ENCODE measurements around the gene TTC36. TPM values are rescaled to one million over a fixed set of nuclear protein-coding genes. Genes with fewer than 3 reads are reported as not detected.
A peak's percentile ranks its signal among the peaks of the same experiment; 100 is the strongest.
"Not testable (repeated sequence)": the region's sequence is repeated elsewhere in the genome, so short reads cannot be mapped to it uniquely, and the experiment has no call there.

Gene TTC36
- total and polyA plus RNA-seq, 7 donors: 0.09 to 1.2 (median 0.54) TPM; not detected in 2

DNA sequence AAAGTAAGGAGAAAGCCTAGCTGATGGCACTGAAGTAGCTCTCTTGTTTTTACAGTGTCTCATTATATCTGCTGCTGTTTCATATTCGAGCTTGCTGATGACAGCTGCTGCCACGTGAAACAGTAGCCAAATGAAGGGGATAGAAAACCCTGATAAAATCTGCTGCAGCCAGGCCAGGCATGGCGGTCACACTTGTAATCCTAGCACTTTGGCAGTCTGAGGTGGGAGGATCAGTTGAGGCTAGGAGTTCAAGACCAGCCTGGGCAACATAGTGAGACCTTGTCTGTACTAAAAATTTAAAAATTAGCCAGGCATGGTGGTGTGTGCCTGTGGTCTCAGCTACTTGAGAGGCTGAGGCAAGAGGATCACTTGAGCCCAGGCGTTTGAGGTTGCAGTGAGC, 25.1 kb downstream of the TTC36 start:
- no peak for ATAC-seq
- Histone ChIP-seq H3K36me3 (ENCODE audit: insufficient read depth in 1 of 2, low read depth in 1 of 2) (peaks cover 15 to 92% of the 10 kb centered on the region in 2 donors), H3K4me1 (no peaks in the 10 kb centered on the region), H3K4me3 (no peak overlapping the region), H3K27ac (no peak overlapping the region), H3K27me3 (ENCODE audit: insufficient read depth in 3 of 3, low read length in 2 of 3) (no peaks in the 10 kb centered on the region), H3K9me3 (no peaks in the 10 kb centered on the region)
- DNase-seq: no peak
- intact Hi-C loops (cut with DNase I): no loop called here
- WGBS, 3 donors: 48 to 72% (median 55%) methylated on average over 4 of the region's 4 CpGs
- TF ChIP-seq CTCF (IDR thresholded peaks at IDR 0.05): no peak

DNA sequence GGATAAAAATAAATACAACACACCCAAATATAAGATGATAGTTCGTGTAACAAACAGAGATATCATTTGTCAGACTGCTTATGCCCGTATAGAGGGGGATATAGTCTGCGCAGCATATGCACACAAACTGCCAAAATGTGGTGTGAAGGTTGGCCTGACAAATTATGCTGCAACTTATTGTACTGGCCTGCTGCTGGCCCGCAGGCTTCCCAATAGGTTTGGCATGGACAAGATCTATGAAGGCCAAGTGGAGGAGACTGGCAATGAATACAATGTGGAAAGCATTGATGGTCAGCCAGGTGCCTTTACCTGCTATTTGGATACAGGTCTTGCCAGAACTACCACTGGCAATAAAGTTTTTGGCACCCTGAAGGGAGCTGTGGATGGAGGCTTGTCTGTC, 33.5 kb downstream of the TTC36 start:
- peaks cover 6 to 71% of the 10 kb centered on the region in 2 donors for H3K36me3 ChIP-seq (ENCODE audit: insufficient read depth in 1 of 2, low read depth in 1 of 2)
- H3K9me3 ChIP-seq: no peaks in the 10 kb centered on the region
- no peak for DNase-seq
- ATAC-seq: no peak
- H3K4me1 ChIP-seq: peaks cover 6% of the 10 kb centered on the region
- H3K27me3 ChIP-seq (ENCODE audit: insufficient read depth in 3 of 3, low read length in 2 of 3): no peaks in the 10 kb centered on the region
- WGBS, 3 donors: 87 to 92% (median 92%) methylated on average over 4 of the region's 4 CpGs
- TF ChIP-seq CTCF (IDR thresholded peaks at IDR 0.05): no peak
- H3K27ac ChIP-seq: no peak overlapping the region
- H3K4me3 ChIP-seq: no peak overlapping the region
- intact Hi-C loops (cut with DNase I): no loop called here

DNA sequence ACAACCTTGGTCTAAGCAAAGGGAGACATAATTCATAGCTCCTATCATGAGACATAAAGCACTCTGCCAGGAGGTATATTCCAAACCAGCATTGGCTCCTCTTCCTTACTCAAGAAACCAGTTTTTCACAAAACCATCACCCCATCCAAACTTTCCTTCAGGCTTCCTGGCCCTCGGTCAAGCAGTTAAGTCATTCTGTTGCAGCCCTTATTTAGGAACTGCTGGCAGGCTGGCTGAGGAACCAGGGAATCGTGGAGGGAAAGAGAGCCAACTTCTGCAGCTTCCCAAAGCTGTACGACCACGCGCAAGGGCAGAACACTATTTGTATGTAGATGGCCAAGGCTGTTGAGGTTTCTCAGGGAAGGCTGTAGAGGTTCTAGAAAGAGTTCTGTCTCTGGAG, 37.8 kb downstream of the TTC36 start:
- H3K36me3 ChIP-seq (ENCODE audit: insufficient read depth in 1 of 2, low read depth in 1 of 2): peaks cover 0 to 30% of the 10 kb centered on the region in 2 donors
- intact Hi-C loops (cut with DNase I): loop anchor here (5.0 kb wide), 2 partner anchors 33 to 368 kb away; partner anchors contain the start of gene TMEM25 (in 1 of the 2)
- DNase-seq (peak; percentile 25 to 55), ATAC-seq (peak in 3 of 4 donors; percentile 11 to 32 (median 15))
- no peak overlapping the region for H3K27ac ChIP-seq
- TF ChIP-seq CTCF (IDR thresholded peaks at IDR 0.05): no peak
- peak overlapping the region; percentile 94 for H3K4me3 ChIP-seq
- no peaks in the 10 kb centered on the region for H3K9me3 ChIP-seq
- 2 to 21% (median 17%) methylated on average over 5 of the region's 5 CpGs for WGBS, 3 donors
- peaks cover 6% of the 10 kb centered on the region for H3K4me1 ChIP-seq
- no peaks in the 10 kb centered on the region for H3K27me3 ChIP-seq (ENCODE audit: insufficient read depth in 3 of 3, low read length in 2 of 3)

DNA sequence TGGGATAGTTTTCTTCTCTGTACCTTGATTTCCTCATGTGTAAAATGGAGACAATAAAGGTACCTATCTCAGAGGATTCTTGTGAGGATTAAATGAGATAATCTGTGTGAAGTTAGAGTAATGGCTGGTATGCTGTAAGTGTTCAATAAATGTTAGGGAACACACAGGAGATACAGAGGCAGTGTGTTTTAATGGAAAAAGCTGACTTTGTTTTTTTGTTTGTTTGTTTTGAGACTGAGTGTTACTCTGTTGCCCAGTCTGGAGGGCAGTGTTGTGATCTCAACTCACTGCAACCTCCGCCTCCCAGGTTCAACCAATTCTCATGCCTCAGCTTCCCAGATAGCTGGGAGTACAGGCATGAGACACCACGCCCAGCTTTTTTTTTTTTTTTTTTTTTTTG, 42.4 kb downstream of the TTC36 start:
- no peaks in the 10 kb centered on the region for H3K27me3 ChIP-seq (ENCODE audit: insufficient read depth in 3 of 3, low read length in 2 of 3)
- intact Hi-C loops (cut with DNase I): loop anchor here (5.0 kb wide), 2 partner anchors 37 to 372 kb away; partner anchors contain the start of gene TMEM25 (in 1 of the 2)
- H3K4me1 ChIP-seq: peaks cover 24% of the 10 kb centered on the region
- TF ChIP-seq CTCF (IDR thresholded peaks at IDR 0.05): no peak
- no peaks in the 10 kb centered on the region for H3K36me3 ChIP-seq (ENCODE audit: insufficient read depth in 1 of 2, low read depth in 1 of 2)
- ATAC-seq: no peak
- no peak overlapping the region for H3K27ac ChIP-seq
- H3K9me3 ChIP-seq: no peaks in the 10 kb centered on the region
- H3K4me3 ChIP-seq: no peak overlapping the region
- WGBS, 3 donors: 82 to 94% (median 86%) methylated on average over 2 of the region's 2 CpGs
- DNase-seq: no peak

DNA sequence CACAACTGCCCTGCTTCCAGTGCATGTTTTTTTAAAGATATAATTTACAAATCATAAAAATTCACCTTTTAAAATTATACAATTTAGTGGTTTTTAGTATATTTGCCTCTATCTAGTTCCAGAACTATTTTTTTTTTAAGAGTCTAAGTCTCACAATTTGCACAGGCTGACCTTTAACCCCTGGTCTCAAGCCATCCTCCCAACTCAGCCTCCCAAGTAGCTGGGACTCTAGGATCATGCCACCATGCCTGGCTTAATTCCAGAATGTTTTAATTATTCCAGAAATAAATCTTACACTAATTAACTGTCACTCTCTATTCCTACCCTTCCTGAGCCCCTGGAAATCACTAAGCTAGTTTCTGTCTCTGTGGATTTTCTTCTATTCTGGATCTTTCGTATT, 43.5 kb downstream of the TTC36 start:
- Histone ChIP-seq H3K36me3 (ENCODE audit: insufficient read depth in 1 of 2, low read depth in 1 of 2) (no peaks in the 10 kb centered on the region), H3K4me3 (no peak overlapping the region), H3K27me3 (ENCODE audit: insufficient read depth in 3 of 3, low read length in 2 of 3) (no peaks in the 10 kb centered on the region), H3K27ac (no peak overlapping the region), H3K4me1 (peaks cover 31% of the 10 kb centered on the region), H3K9me3 (no peaks in the 10 kb centered on the region)
- 93 to 100% (median 100%) methylated on average over 1 of the region's 1 CpG for WGBS, 3 donors
- no peak for TF ChIP-seq CTCF (IDR thresholded peaks at IDR 0.05)
- intact Hi-C loops (cut with DNase I): no loop called here
- ATAC-seq (no peak), DNase-seq (no peak)

DNA sequence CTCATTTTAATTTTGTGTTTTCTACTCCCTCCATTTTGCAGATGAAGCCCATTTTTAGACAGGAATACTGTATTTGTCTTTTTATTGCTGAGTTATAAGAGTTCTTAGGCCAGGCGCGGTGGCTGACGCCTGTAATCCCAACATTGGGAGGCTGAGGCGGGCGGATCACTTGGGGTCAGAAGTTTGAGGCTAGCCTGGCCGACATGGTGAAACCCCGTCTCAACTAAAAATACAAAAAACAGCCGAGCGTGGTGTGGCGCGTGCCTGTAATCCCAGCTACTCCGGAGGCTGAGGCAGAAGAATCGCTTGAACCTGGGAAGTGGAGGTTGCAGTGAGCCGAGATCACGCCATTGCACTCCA, 44.4 kb downstream of the TTC36 start:
- Histone ChIP-seq H3K4me3 (peak overlapping the region; percentile 99), H3K27ac (peak overlapping the region; percentile 100), H3K4me1 (peaks cover 40% of the 10 kb centered on the region)
- ATAC-seq (peak; percentile 13 to 54 (median 26)), DNase-seq (peak in 1 of 2 donors; percentile 54)
- intact Hi-C loops (cut with DNase I); H3K9me3 ChIP-seq; H3K36me3 ChIP-seq (ENCODE audit: insufficient read depth in 1 of 2, low read depth in 1 of 2); H3K27me3 ChIP-seq (ENCODE audit: insufficient read depth in 3 of 3, low read length in 2 of 3): not testable (repeated sequence)
- WGBS, 3 donors: 7 to 15% (median 12%) methylated on average over 15 of the region's 15 CpGs
